ENCODE measurements around the gene AKT1S1.

DNA sequence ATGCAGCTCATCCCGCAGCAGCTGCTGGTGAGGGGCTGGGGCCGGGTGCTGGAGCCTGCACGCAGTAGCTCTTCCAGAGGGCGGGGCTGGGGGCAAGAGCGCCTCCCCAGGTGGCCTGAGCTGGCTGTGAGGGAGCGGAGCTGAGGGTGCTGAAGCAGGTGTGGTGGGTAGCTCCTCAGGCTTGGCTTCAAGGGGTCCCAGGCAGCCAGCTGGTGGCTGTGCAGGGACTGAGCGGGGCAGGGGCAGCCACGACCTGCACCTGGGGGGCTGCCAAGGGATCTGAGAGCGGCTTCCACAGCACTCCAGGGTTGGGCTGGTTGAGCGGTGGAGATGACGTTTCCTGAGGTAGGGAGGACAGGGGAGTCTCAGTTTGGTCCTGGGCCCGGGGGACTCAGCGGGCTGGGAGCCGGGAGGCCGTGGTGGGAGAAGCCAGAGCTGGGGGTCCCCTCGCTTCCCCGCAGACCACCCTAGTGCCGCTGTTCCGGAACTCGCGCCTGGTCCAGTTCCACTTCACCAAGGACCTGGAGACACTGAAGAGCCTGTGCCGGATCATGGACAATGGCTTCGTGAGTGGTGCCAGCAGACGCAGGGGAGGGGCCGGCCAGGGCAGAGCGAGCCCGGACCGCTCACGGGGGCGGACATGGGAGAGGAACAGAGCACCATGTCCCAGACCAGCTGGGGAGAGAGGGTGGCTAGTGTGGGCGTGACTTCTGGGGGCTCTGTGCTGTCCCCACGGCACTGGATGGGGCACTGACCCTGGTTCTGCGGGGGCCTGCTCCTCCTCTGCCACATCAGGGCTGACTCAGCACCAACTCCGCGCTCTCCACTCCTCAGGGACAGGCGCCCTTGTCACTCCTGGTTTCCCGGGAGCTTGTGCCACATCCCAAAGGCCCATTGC is 18.8 kb downstream of the AKT1S1 start:
- TF ChIP-seq, protein P1, sequence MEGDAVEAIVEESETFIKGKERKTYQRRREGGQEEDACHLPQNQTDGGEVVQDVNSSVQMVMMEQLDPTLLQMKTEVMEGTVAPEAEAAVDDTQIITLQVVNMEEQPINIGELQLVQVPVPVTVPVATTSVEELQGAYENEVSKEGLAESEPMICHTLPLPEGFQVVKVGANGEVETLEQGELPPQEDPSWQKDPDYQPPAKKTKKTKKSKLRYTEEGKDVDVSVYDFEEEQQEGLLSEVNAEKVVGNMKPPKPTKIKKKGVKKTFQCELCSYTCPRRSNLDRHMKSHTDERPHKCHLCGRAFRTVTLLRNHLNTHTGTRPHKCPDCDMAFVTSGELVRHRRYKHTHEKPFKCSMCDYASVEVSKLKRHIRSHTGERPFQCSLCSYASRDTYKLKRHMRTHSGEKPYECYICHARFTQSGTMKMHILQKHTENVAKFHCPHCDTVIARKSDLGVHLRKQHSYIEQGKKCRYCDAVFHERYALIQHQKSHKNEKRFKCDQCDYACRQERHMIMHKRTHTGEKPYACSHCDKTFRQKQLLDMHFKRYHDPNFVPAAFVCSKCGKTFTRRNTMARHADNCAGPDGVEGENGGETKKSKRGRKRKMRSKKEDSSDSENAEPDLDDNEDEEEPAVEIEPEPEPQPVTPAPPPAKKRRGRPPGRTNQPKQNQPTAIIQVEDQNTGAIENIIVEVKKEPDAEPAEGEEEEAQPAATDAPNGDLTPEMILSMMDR (IDR thresholded peaks at IDR 0.05), result no peak
- TF ChIP-seq POLR2A (IDR thresholded peaks at IDR 0.05), result no peak

All from heart left ventricle (tissue), 13 donors.